22Rv1 (cell line): ENCODE measurements around the gene ICE1.

Experiments used
- ZFX ChIP-seq: fragments of 450-650 bp; IDR thresholded peaks from 2 replicates; pipeline ENCODE4 v1.6.1; 2017; ENCODE audit warnings: antibody characterized with exemption, borderline replicate concordance
- TF ChIP-seq, protein P1 (sequence below): fragments of 450-650 bp; IDR thresholded peaks from 2 replicates; pipeline ENCODE4 v1.5.1; 2017; ENCODE audit warnings: mild to moderate bottlenecking

DNA sequence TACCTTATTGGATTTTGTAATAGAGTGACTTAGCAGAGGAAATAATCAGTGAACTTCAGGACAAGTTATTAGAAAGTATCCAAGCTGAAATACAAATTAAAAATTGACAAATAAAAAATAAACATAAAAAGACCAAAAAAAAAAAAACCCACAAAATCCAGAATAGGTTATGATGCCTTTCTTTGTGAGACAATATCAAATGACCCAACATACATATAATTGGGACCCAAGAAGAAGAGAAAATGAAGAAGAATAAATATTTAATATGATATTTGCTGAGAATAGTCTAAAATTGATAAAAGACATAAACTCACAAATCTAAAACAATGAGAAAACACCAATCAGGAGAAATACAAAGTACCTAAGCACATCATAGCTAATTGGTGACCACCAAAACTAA, 81.8 kb downstream of the ICE1 start:
- TF ChIP-seq, protein P1, sequence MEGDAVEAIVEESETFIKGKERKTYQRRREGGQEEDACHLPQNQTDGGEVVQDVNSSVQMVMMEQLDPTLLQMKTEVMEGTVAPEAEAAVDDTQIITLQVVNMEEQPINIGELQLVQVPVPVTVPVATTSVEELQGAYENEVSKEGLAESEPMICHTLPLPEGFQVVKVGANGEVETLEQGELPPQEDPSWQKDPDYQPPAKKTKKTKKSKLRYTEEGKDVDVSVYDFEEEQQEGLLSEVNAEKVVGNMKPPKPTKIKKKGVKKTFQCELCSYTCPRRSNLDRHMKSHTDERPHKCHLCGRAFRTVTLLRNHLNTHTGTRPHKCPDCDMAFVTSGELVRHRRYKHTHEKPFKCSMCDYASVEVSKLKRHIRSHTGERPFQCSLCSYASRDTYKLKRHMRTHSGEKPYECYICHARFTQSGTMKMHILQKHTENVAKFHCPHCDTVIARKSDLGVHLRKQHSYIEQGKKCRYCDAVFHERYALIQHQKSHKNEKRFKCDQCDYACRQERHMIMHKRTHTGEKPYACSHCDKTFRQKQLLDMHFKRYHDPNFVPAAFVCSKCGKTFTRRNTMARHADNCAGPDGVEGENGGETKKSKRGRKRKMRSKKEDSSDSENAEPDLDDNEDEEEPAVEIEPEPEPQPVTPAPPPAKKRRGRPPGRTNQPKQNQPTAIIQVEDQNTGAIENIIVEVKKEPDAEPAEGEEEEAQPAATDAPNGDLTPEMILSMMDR = no peak
- no peak for TF ChIP-seq ZFX
